ENCODE measurements around the gene XG.
A peak's percentile ranks its signal among the peaks of the same experiment; 100 is the strongest.

The XG gene

DNA sequence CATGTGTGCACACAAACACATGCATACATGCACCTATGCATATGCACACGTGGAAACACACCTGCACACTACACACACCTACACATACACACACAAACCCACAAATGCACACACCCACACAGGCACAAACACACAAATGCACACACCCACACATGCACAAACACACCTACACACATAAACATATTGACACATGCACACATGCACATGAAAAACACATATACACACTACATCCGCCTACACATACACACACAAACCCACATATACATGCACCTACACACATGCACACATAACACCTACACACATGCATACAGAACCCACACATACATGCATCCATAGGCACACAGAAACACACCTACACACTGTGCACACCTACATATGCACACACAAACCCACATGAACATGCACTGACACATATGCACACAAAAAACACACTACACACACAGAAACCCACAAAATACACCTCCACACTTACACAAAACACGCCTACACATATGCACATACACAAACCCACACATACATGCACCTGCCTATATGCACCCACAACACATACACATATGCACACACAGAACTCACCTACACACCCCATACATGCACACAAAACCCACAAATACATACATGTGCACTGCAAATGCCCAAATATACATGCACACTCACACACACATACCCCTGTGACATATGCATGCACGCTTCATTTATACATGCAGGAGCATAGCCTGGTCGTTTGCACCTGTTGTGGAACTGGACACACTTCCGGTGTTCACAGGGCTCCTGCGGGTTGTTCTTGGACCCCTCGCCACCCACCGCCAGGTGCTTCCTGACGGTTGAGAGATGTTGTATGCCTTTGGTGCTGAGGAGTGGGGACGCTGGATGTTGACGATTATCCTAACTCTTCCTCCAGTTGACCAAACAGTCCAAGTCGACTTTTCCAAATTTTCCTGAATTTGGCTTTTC is 38.7 kb upstream of the XG start:
- no peak overlapping the region for H3K4me3 ChIP-seq (ENCODE audit: low read length)
- H4K20me1 ChIP-seq (ENCODE audit: control insufficient read depth, insufficient read depth, low read depth, low read length), result peaks cover 10% of the 10 kb centered on the region
- peaks cover 45% of the 10 kb centered on the region for H3K36me3 ChIP-seq (ENCODE audit: control insufficient read depth, low read length)
- TF ChIP-seq EZH2phosphoT487 (IDR thresholded peaks at IDR 0.05; ENCODE audit: borderline replicate concordance, low read length) (no peak), CTCF (IDR thresholded peaks at IDR 0.05; ENCODE audit: low read depth, low read length, poor library complexity, severe bottlenecking) (no peak)
- no peak overlapping the region for H3K27ac ChIP-seq (ENCODE audit: low read depth, low read length)
- peaks cover 40% of the 10 kb centered on the region for H3K4me1 ChIP-seq (ENCODE audit: control insufficient read depth, low read length)
- no peaks in the 10 kb centered on the region for H3K9me2 ChIP-seq (replicated peaks; ENCODE audit: control insufficient read depth, low read length)
- peak overlapping the region; percentile 23; the same call in 1 of the 2 replicates for H3K4me2 ChIP-seq (ENCODE audit: low read length)
- no peaks in the 10 kb centered on the region for H3K27me3 ChIP-seq (ENCODE audit: control insufficient read depth, low read length)
- peaks cover 55% of the 10 kb centered on the region for H3K79me2 ChIP-seq (ENCODE audit: control insufficient read depth, low read length)
- H3K9me3 ChIP-seq (ENCODE audit: control insufficient read depth, insufficient read depth, low read length), result no peaks in the 10 kb centered on the region
- peaks cover 1% of the 10 kb centered on the region; the same call in 1 of the 2 replicates for H3F3A ChIP-seq (ENCODE audit: control insufficient read depth, insufficient read depth)

DNA sequence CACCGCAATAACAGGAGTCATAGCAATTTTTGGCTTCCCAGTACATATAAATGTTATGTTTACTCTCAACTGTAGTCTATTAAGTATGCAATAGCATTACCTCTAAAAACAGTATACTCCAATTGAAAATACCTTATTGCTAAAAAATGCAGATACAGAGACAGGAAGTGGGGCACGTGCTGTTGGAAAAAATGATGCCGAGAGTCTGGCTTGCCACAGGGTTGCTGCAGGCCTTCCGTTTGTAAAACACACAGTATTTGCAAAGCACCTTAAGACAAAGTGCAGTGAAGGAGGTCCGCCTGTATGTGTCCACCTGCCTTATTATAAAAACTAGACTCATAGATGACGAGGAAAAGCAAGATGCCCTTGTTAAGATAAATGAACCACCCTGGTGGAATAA is 37.3 kb upstream of the XG start:
- no peak for TF ChIP-seq EZH2phosphoT487 (IDR thresholded peaks at IDR 0.05; ENCODE audit: borderline replicate concordance, low read length)
- TF ChIP-seq CTCF (IDR thresholded peaks at IDR 0.05; ENCODE audit: low read depth, low read length, poor library complexity, severe bottlenecking), result no peak
- Histone ChIP-seq H3K36me3 (ENCODE audit: control insufficient read depth, low read length) (peaks cover 51% of the 10 kb centered on the region), H3F3A (ENCODE audit: control insufficient read depth, insufficient read depth) (no peaks in the 10 kb centered on the region), H3K4me3 (ENCODE audit: low read length) (no peak overlapping the region), H3K9me2 (replicated peaks; ENCODE audit: control insufficient read depth, low read length) (no peaks in the 10 kb centered on the region; the same call in 1 of the 2 replicates), H4K20me1 (ENCODE audit: control insufficient read depth, insufficient read depth, low read depth, low read length) (peaks cover 4% of the 10 kb centered on the region), H3K27ac (ENCODE audit: low read depth, low read length) (no peak overlapping the region), H3K79me2 (ENCODE audit: control insufficient read depth, low read length) (peaks cover 41% of the 10 kb centered on the region), H3K4me1 (ENCODE audit: control insufficient read depth, low read length) (peaks cover 26% of the 10 kb centered on the region), H3K4me2 (ENCODE audit: low read length) (no peak overlapping the region), H3K27me3 (ENCODE audit: control insufficient read depth, low read length) (no peaks in the 10 kb centered on the region), H3K9me3 (ENCODE audit: control insufficient read depth, insufficient read depth, low read length) (no peaks in the 10 kb centered on the region)

DNA sequence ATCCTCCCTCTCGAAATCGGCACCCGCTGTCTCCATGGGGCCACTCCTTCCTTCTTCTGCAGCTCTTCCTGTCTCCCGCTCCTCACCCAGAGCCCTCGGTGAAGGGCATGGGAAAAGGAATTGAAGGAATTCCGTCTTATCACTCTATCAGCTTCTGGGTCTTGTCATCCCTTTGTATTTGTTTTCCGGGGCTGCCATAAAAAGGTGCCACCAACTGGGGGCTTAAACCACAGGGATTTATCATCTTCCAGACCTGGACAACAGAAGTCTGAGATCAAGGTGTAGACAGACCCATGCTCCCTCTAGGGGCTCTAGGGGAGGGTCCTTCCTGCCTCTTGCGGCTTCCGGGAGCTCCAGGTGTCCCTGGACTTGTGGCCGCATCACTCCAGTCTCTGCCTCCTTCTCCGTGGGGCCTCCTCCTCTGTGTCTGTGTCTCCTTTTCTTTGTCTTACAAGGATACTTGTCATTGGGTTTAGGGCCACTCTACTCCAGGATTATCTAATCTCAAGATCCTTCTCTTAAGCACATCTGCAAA is 36.7 kb upstream of the XG start:
- Histone ChIP-seq H3K36me3 (ENCODE audit: control insufficient read depth, low read length) (peaks cover 56% of the 10 kb centered on the region), H3K4me3 (ENCODE audit: low read length) (no peak overlapping the region)
- no peak for TF ChIP-seq CTCF (IDR thresholded peaks at IDR 0.05; ENCODE audit: low read depth, low read length, poor library complexity, severe bottlenecking)
- TF ChIP-seq EZH2phosphoT487 (IDR thresholded peaks at IDR 0.05; ENCODE audit: borderline replicate concordance, low read length), result no peak

More for the DNA sequence above, 36.7 kb upstream of the XG start:
- Histone ChIP-seq H3K9me3 (ENCODE audit: control insufficient read depth, insufficient read depth, low read length) (no peaks in the 10 kb centered on the region), H4K20me1 (ENCODE audit: control insufficient read depth, insufficient read depth, low read depth, low read length) (no peaks in the 10 kb centered on the region; the same call in 1 of the 2 replicates), H3K27ac (ENCODE audit: low read depth, low read length) (no peak overlapping the region), H3K27me3 (ENCODE audit: control insufficient read depth, low read length) (no peaks in the 10 kb centered on the region), H3K4me2 (ENCODE audit: low read length) (no peak overlapping the region), H3K9me2 (replicated peaks; ENCODE audit: control insufficient read depth, low read length) (no peaks in the 10 kb centered on the region; the same call in 1 of the 2 replicates), H3K4me1 (ENCODE audit: control insufficient read depth, low read length) (peaks cover 20% of the 10 kb centered on the region), H3K79me2 (ENCODE audit: control insufficient read depth, low read length) (peaks cover 35% of the 10 kb centered on the region), H3F3A (ENCODE audit: control insufficient read depth, insufficient read depth) (no peaks in the 10 kb centered on the region)

All from DOHH2 (cell line).